ENCODE data around the gene PRPS1.
"Not testable (repeated sequence)": the region's sequence is repeated elsewhere in the genome, so short reads cannot be mapped to it uniquely, and the experiment has no call there.

Gene PRPS1

GRCh38 chrX:107678957-107679740 lies 50.8 kb downstream of the PRPS1 start:
- no peak overlapping the region for H3K4me3 ChIP-seq (ENCODE audit: low read length)
- DNase-seq (ENCODE audit: low read depth), result no peak
- no peak for TF ChIP-seq CTCF (conservative IDR thresholded peaks at IDR 0.05; ENCODE audit: low read depth, low read length)

GRCh38 chrX:107682256-107682655 lies 53.9 kb downstream of the PRPS1 start:
- no peak for TF ChIP-seq CTCF (conservative IDR thresholded peaks at IDR 0.05; ENCODE audit: low read depth, low read length)
- no peak for DNase-seq (ENCODE audit: low read depth)
- H3K4me3 ChIP-seq (ENCODE audit: low read length), result no peak overlapping the region

GRCh38 chrX:107683124-107683895 lies 55.0 kb downstream of the PRPS1 start:
- no peak for DNase-seq (ENCODE audit: low read depth)
- no peak for TF ChIP-seq CTCF (conservative IDR thresholded peaks at IDR 0.05; ENCODE audit: low read depth, low read length)
- no peak overlapping the region for H3K4me3 ChIP-seq (ENCODE audit: low read length)

- H3K4me3 ChIP-seq (ENCODE audit: low read length), result no peak overlapping the region
- no peak for TF ChIP-seq CTCF (conservative IDR thresholded peaks at IDR 0.05; ENCODE audit: low read depth, low read length)
- no peak for DNase-seq (ENCODE audit: low read depth)
Measured at GRCh38 chrX:107683931-107684330, 55.6 kb downstream of the PRPS1 start.

GRCh38 chrX:107684956-107685385 lies 56.7 kb downstream of the PRPS1 start:
- H3K4me3 ChIP-seq (ENCODE audit: low read length), result no peak overlapping the region
- no peak for DNase-seq (ENCODE audit: low read depth)
- no peak for TF ChIP-seq CTCF (conservative IDR thresholded peaks at IDR 0.05; ENCODE audit: low read depth, low read length)

- not testable (repeated sequence) for DNase-seq (ENCODE audit: low read depth)
Measured at GRCh38 chrX:107685586-107685985, 57.3 kb downstream of the PRPS1 start.

GRCh38 chrX:107686026-107686425 lies 57.7 kb downstream of the PRPS1 start:
- TF ChIP-seq CTCF (conservative IDR thresholded peaks at IDR 0.05; ENCODE audit: low read depth, low read length), result no peak
- no peak overlapping the region for H3K4me3 ChIP-seq (ENCODE audit: low read length)
- no peak for DNase-seq (ENCODE audit: low read depth)

More at GRCh38 chrX:107685586-107685985, 57.3 kb downstream of the PRPS1 start:
- H3K4me3 ChIP-seq (ENCODE audit: low read length), result not testable (repeated sequence)

Measured in retinal pigment epithelial cell (primary cell).